Stimulated activated CD4-positive, alpha-beta T cell treated with anti-CD3 and anti-CD28 coated beads, Interleukin-12 subunit alpha, Interleukin-12 subunit beta, amount 100 ng/mL, for 24 hours (primary cell): ENCODE results near the gene HDAC3.

Experiments used
- DNase-seq, 2 experiments: peaks; one replicate each; pipeline ENCODE4 v3.0.0-alpha.2; 2020; ENCODE audit warnings: low read depth in 2 of 2

HDAC3 gene

DNA sequence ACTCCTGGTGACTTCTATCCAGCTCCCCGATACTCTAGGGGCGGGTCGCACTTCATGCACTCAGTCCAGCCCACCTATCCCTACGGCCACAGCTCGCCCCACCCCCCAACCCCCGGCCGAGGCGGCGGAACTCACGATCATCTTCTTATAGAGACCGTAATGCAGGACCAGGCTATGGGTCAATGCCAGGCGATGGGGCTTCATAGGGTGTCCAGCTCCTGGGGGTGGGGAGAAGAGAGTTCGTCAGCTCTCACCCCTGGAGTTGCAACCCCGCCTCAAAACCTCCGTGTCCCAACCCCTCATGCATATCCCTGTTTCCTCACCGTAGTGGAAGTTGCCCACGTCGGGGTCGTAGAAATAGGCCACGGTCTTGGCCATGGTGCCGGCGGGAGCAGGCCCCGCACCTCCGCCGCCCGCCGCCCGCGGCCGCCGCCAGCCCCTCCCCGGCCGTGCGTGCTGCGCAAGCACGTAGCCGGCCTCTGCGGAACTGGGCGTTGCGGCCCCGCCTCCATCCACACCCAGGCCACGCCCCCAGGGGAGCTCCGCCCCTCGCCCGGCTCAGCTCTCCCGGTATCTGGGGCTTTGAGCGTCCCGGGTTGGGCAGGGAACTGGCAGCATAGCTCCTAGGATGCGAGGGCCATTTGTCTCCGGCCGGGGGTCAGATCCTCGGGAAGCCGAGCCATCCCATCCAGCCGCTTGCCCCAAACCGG lies at the start of gene HDAC3, which contains the start of gene RELL2:
Gene HDAC3, minus strand, starts transcription at position 437 of the 710 bp plus-strand sequence. Its CDS starts 59 bp downstream, at position 378.
Gene RELL2, plus strand, starts transcription at position 585 of the 710 bp plus-strand sequence. CDS start 1,229 bp downstream, outside the sequence.
- DNase-seq, result peak; percentile 86 to 93

DNA sequence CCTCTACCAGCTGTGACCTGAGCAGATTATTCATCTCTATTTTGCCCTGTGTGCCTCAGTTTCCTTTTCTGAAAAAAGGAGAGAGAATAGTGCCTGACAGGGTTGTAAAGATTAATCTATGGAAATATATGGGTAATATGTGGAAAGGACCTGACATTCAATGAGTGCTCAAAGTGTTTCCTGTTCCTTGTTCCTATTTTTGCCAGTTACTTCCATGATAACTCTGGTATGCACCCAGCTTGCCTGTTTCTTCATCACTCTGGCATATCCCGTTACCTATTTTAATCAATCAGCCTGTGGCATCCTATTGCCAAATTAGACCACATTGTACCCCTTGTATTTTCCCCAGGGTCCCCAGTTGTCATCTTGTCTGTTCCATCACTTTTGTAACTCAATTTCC lies 48.9 kb upstream of the HDAC3 start:
- DNase-seq, result no peak

DNA sequence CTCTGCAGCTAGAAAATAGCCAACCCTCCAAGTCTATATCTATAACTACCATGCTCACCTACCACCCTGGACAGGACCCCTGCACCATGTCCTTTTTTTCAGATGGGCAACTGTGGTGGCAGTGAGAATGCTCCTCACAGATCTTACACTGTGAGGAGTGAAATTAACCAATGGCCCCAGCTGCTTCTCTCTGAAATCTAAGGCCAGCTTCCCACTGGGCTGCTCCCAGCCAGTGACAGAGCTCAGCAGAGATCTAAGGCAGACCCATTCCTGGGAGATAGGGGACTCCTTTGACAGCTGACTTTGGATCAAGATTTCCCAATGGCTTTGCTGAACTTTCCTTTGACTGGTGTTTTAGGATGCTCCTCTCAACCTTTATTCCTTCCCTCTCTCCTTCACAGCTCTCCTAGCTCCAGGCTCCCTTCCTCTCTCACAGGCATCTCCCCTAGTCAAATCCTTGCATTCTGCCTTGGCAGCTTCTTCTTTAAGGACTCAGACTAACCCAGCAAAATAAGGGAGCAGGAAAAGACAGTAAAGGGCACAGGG lies 47.0 kb upstream of the HDAC3 start:
- DNase-seq, result no peak

DNA sequence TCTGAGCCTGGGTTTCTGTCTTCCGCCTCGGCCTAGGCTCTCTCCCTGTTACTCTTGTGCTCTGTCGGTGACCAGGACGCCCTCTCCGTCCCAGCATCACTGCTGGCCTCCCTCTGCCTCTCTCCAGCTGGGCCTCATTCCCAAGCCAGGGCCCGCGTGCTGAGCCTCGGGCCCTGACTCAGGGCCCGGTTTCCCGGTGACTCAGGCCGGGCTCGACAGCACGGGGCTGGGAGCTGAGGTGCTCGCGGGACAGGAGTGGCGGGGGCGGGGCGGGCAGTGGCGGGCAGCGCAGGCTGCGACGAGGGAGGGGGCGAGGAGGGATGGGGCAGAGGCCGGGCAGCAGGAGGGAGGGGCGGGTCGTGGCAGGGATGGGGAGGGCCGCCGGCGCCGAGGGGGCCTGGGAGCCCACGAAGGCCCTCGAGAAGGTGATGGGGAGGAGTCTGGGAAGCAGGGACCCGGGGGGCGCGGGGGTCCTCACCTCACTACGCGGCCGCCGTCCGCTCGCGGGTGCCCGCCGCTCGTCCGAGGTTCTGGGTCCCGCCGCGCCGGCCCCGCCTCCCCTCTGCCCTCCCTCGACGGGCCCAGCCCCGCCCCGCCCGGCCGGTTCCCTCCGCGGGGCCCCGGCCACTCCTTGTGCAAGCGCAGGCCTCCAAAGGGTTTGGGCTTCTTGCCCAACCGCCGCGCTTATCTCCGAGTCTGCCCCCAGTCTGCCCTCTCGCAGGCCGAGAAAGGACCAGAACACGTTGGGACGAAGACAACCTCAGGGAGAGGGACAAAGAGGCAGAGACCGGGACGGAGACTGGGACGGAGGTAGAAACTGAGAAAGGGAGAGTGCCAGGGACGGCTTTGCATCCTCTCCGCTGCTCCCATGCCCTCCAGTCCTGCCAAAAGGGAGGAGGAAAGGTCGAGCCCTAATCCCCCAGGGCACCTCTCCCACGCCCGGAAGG lies 45.3 kb upstream of the HDAC3 start, which contains the start of gene ARAP3:
Gene ARAP3, minus strand, starts transcription at position 536 of the 947 bp plus-strand sequence. CDS start 1,744 bp downstream, outside the sequence.
- peak in 1 of 2 experiments; percentile 32 for DNase-seq

DNA sequence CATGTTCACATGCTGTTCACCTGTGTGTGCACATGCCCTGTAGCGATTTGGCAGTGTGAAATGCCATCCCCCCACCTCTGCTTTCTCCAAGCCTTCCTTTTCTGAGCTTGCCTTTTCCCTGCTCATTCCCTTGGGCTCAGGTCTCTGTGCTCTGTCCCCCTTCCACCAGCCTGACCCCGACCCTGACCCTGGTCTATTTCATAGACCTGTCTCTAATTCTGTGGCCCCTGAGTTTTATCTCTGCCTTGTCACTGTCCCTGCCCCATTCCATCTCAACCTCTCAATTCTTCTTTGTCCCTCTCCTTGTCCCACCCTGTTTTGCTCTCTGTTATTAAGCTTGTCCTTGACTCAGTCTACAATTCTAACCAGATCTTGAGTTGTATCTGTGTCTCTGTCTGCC lies 44.6 kb upstream of the HDAC3 start:
- DNase-seq, result no peak

DNA sequence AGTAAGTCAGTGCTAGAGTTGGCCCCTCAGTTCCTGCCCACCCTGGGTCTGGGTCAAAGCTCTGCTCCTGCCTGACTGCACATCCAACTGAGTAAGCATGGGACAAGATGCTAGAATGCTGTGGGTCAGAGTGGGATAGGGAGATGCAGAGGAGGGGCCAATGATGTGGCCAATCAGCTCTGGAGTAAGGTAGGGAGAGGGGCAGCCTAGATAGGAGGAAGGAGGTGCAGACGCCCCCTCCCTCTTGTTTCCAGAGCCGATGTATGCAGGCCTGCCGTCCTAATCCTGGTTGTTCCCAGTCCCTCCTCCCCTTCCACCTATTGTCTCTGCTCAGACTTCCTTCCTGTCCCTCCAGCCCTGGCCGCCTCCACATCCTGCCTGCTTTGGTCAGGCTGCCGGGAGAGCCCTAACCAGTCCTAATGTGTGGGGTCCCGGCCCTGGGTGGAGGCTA lies 44.1 kb upstream of the HDAC3 start:
- DNase-seq, result no peak

DNA sequence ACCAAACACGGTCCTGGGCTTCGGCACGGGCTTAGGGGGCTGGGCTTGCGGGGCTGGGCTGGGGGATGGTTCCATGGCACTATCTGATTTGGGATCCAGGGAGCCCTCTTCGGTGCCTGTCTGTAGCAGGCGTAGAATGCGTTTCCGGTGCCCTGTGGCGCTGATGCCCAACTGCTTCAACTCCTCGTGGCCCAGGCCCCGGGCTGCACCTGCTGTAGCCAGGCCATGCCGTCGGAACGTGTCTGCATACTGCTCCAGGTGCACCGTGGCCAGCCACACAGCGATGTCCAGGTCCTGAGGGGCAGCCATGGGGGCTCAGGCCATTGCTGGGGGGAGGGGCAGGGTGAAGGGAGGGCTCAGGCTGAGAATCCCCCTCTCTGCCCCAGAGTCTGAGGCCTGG lies 43.5 kb upstream of the HDAC3 start:
- DNase-seq, result no peak

DNA sequence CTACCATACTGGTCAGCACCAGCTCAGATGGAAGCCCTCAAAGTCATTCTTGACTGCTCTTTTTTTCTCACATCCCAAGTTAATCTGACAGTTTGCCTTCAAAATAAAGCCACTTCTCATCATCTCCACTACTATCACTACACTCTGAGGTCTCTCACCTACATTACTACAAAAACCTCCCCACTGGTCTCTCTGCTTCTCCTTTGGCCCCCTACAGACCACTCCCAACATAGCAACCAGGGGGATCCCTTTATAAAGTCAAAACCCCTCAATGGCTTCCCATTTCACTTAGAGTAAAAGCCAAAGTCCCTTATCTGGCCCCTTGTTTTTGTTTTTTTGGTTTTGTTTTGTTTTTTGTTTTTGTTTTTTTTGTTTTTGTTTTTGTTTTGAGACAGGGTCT lies 40.8 kb upstream of the HDAC3 start:
- DNase-seq, result no peak

DNA sequence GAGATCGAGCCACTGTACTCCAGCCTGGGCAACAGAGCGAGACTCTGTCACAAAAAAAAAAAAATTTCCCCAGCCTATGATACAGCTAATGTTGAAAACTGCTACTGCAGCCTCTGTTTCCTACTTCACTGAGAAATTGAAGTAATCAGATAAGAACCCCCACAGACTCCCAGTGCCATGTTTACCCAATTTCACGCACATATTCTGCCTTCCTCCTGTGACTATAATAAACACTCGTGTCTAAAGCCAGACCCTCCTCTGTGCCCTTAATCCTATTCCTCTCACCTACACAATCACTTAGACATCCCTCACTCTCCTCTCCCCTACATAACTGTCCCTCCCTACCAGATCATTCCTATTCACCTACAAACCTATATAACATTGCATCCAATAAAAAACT lies 39.0 kb upstream of the HDAC3 start:
- DNase-seq, result no peak

DNA sequence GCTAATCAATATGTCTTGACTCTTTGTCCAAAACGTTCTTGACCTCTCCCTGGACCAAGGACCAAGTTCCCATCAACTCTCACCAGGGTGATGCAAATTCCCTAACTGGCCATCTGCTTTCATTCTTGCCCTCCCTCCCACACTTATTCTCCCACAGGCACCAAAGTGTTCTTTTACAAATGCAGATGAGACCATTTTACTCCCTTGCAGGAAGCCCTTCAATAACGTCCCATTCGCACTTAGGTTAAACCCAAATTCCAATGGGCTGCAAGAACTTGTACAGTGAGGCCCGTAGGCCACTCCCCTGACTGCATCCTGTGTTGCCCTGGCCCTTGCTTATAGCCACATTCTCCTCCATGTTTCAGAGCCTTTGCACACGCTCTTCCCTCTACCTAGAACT lies 38.1 kb upstream of the HDAC3 start:
- no peak for DNase-seq

DNA sequence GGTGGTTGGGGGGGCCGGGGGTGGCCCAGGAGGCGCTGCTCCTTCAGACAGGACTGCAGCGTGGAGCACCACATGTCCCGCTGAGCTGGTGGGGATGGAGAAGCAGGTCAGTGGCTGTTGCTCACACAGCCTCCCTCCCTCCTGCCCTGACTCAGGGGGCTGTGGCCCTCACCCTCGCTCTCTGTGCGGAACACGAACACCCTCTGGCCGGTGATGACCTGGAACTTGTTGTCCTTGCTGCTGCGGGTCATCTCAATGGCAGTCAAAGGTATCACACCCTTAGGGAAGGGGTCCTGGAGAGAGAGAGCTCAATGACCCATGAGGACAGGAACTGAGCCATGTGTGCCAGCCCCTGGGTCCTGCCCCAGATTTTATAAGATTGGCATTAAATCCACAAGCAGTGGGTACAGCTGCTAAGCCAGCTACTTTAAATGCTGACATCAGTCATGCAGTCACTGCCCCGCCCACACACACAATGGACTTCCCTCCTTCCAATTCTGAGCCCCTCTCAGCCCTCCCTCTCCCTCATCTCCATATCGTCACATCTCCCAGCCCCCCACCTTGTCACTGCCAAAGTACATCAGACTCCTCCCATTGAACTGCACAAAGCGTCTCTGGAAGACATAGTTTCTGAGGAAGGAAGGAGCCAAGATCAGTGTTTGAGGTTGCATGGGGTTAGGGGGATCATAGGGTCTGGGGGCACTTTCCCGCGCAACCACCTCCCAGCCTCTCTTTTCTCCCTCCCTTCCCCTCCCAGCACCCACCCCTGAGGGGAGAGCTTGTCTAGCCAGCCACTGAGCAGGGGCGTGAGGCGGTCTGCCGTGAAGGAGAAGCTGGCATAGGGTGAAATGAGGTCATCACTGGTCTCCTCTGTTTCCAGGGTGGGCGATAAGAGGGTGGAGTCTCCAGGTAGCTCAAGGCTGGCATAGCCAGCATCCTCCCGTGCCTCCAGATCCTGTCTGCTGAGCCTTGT lies 36.5 kb upstream of the HDAC3 start:
- no peak for DNase-seq

DNA sequence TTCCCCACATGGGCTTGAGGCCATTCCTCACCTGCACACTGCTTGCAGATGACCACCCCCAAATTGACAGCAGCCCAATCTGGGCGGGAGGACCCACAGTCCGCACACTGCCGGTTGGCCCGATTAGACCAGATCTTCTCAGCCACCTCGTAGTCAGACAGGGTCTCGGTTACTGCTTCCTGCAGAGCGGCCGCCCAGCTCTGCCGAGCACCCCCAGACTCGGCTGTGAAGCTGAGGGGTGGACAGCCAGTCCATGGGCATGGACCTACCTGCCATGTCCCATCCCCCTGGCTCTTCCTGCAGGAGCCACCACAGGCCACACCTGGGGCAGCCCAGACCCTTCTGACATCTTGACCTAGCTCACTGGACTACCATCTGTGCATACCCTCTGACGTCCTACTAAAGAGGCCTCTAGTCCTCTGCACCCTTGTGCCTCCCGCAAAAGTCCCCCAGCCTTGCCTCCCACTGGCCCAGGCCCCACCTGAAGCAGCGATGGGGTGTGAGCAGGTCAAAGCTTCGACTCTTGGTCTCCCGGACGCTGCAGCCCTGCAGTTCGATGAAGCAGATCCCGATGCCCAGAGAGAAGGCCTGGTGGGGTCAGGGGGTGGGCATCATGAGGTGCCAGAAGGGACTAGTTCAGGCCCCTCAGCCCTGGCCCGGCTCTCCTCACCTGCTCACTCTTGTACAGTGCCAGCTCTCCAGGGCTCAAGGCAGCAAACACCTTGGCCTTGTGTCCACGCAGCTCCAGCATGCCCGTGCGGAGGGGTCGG lies 35.6 kb upstream of the HDAC3 start:
- no peak for DNase-seq

DNA sequence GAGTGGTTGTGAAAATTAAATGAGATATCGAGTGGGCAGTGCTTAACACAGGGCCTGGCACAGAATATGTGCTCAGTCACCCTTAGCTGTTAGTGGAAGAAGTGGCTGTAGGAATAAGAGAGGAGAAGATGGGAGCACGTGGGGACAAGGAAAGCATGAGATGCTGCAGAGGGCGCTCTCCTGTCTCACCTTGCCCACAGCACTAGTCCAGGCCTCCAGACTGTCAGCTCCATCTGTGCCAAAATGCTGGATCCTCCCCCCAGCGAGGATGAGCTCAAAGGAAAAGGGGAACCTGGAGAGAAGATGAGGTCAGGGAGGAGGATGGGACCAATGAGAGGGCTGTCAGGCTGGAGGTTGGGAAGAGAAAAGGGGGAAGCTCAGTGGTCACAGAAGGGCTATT lies 32.9 kb upstream of the HDAC3 start:
- no peak for DNase-seq

DNA sequence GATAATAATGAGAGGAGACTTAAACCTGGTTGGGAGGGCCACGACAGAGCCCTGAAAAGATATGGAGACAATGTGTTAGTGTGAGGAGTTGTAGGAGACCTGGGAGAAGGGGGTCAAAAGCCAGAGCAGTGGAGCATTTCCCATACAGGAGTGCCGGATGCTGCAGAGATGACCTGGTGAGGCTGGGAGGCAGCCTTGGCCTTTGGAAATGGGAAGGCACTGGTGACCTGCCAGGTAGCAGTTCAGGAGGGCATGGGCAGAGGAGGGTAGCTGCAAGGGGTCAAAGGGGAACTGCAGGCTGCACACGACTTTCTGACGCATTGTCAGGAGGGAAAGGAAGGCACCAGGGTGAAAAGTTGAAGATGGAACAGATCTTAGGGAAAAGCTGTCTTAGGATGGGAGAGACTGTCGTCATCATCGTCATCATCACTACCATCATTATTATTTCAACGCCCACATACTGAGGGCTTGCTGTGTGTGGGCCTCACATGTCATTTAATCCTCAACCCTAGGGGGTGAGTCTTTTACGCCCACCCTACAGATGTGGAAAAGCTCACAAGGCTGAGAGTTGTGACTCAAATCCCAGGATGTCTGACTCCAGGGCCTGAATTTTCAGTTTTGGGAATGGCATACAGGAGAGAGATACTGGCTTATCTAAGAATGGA lies 32.1 kb upstream of the HDAC3 start:
- no peak for DNase-seq

DNA sequence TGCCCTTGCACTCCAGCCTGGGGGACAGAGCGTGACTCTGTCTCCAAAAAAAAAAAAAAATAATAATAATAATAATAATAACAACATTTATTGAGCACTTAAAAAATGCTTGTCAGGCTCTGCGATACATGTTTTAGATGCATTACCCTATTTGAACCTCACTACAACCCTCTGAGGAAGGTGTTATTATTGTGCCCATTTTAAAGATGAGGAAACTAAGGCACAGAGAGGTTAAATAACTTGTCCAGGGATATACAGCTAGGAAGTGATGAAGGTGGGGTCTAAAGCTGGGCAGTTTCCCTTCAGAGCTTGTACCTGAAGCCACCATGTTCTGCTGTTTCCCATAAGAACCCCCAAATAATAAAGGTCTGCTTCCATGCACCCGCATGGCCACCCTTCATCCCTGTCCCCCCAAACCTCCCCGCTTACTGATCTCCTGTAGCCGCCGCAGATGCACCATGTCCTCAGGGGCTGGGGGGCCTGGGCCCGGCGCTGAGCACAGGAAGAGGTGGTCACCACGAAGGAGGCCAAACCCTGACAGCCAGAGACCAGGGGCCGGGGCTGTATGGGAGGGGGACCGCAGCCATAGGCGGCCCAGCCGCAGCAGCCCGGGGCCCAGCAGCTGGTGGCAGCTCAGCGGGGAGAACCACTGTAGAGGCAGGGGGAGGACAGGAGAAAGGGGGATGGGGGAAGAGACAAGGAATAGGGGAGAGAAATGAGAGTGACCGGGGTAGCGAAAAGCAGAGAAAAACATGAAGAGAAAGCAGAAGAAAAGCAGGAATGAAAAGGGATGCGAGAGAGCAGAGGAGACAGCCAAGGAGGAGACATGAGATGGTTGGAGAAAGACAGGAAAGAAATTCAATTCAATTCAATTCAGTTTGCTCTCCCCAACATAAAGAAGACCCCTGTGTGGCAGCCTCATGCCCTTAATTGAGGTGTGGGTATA lies 29.6 kb upstream of the HDAC3 start:
- DNase-seq, result no peak

DNA sequence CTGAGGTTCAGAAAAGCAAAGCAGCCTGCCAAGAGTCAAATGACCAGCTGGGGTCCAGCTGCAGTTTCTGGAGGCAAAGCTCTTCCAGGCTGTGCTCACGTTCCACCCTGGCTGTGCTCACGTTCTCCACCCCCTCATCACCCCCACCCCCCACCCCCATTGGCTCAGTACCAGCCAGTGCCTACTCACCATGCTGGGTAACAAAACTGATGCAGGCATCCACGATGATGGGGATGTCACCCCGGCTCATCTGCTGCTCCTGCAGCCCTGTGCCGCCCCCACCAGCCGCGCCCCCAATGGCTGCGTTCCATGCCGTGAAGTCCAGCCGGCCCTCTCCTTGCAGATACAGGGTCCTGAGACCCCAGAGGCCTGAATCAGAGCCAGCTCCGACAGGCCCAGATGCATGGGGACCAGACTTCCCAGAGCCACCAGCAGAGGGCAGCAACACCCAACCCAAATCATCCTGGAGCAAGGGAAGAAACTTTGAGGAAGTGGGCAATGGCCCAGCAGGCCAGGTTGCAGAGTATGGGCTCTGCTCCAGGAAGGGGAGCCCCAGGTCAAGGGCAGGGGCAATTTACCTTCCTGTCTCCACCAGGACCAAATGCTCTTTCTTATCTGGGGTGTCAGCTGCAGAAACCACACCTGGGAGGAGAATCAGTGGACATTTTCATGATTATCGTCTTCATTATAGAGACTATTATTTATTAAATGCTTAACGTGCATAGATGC lies 28.2 kb upstream of the HDAC3 start:
- peak; percentile 54 to 74 for DNase-seq

DNA sequence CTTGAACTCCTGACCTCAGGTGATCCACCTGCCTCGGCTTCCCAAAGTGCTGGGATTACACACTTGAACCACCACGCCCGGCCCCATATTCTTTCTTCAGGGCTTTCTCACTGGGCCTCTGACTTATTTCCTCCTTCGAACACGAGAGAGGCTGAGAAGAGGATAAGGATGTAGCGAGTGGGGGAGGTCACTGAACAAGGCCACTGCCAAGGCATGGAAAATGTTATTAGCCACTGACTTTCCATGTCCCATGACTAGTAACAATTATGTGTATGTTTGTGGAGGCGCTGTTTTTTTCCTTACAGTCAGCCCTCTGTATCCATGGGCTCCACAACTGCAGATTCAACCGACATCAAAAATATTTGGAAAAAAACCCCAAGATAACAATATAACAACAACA lies 26.9 kb upstream of the HDAC3 start:
- no peak for DNase-seq

DNA sequence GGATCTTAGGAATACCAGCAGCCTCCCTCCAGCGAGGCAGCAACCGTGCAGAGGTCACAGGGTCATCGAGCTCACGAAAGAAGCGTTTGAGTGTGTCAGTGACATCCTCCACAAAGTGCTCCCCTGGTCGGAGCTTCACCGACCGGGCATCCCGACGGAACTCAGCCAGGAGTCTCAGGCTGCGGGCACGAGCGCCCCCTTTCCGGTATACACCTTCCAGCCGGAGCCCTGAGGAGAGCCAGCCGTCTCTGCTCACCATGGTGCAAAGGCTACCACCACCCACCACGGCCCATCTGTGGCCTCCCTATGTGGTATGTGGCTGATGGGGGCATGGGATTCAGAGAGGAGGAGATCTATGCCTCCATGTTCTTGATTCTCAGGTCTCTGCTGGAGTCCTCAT lies 25.4 kb upstream of the HDAC3 start:
- DNase-seq, result no peak
